H1 (cell line): ENCODE measurements around the gene ATP1B3. TPM values are rescaled to one million over a fixed set of nuclear protein-coding genes. Genes with fewer than 3 reads are reported as not detected.

ENCODE experiments used
- CTCF ChIA-PET: fragments of 300-600 bp; sonication (Branson Sonifier 250); formaldehyde crosslinking; loops from one replicate; lab custom pipeline; 2021; ENCODE audit not compliant: partially characterized antibody; lab: Charles Lee
- POLR2A ChIA-PET: fragments of 300-600 bp; sonication (Branson Sonifier 250); formaldehyde crosslinking; loops from one replicate; lab custom pipeline; 2021; ENCODE audit warnings: inconsistent platforms; ENCODE audit not compliant: partially characterized antibody; lab: Charles Lee
- DNase-seq, 2 experiments: peaks; one replicate each; pipeline versions ENCODE4 v3.0.0 to v3.0.0-alpha.2; 2010 to 2022; ENCODE audit warnings: low spot score in 2 of 2, low read depth in 1 of 2, mixed read lengths in 1 of 2
- FAIRE-seq: peaks from 2 replicates; lab custom pipeline; 2011; peaks lifted over from hg19 to GRCh38; lab: Jason Lieb, UNC
- H2AFZ ChIP-seq: 2 replicates; pipeline ENCODE4 v1.8.1; 2012; ENCODE audit warnings: low read length, inconsistent platforms
- H2AK5ac ChIP-seq: 2 replicates; pipeline ENCODE4 v1.6.1; 2013; ENCODE audit warnings: low read depth, low read length
- H2BK120ac ChIP-seq: replicated peaks from 2 replicates; pipeline ENCODE3; 2013; ENCODE audit warnings: low read depth, low read length, inconsistent platforms
- H2BK12ac ChIP-seq: 2 replicates; pipeline ENCODE4 v1.6.1; 2013; ENCODE audit warnings: low read depth, low read length
- H2BK15ac ChIP-seq: 2 replicates; pipeline ENCODE4 v1.6.1; 2013; ENCODE audit warnings: low read length
- H2BK20ac ChIP-seq: 2 replicates; pipeline ENCODE4 v1.6.1; 2013; ENCODE audit warnings: low read length
- H2BK5ac ChIP-seq: 2 replicates; pipeline ENCODE4 v1.6.1; 2013; ENCODE audit warnings: low read depth, low read length
- H3K14ac ChIP-seq: 2 replicates; pipeline ENCODE4 v1.6.1; 2013; ENCODE audit warnings: inconsistent platforms; ENCODE audit not compliant: insufficient read length
- H3K18ac ChIP-seq: 2 replicates; pipeline ENCODE4 v1.6.1; 2013; ENCODE audit warnings: low read length; ENCODE audit errors: extremely low read depth
- H3K23ac ChIP-seq: 2 replicates; pipeline ENCODE4 v1.6.1; 2013; ENCODE audit warnings: inconsistent platforms; ENCODE audit not compliant: insufficient read length
- H3K23me2 ChIP-seq: 2 replicates; pipeline ENCODE4 v1.6.1; 2013; ENCODE audit warnings: low read depth, low read length
- H3K27ac ChIP-seq: 2 replicates; pipeline ENCODE4 v1.6.1; 2011; ENCODE audit warnings: low read depth, low read length, inconsistent platforms
- H3K27me3 ChIP-seq, 4 experiments: replicated peaks in 1 of 4; 1 replicate in 1 of 4; 2 replicates in 3 of 4; pipeline versions ENCODE4 v1.6.1 to v1.8.1; 2011 to 2013; ENCODE audit warnings: low read length in 3 of 4, mild to moderate bottlenecking in 3 of 4, inconsistent platforms in 2 of 4, mixed read lengths in 2 of 4, moderate library complexity in 1 of 4; ENCODE audit not compliant: control insufficient read depth in 3 of 4, insufficient read depth in 3 of 4; ENCODE audit errors: extremely low read depth in 1 of 4
- H3K36me3 ChIP-seq, 4 experiments: 2 replicates each; pipeline versions ENCODE4 v1.6.1 to v1.8.1; 2011 to 2013; ENCODE audit warnings: mild to moderate bottlenecking in 4 of 4, low read length in 3 of 4, moderate library complexity in 2 of 4, control low read depth in 1 of 4, inconsistent platforms in 1 of 4; ENCODE audit not compliant: insufficient read depth in 4 of 4, control insufficient read depth in 2 of 4
- H3K4ac ChIP-seq: replicated peaks from 2 replicates; pipeline ENCODE3; 2013; ENCODE audit warnings: low read length, low read depth, mixed read lengths, inconsistent platforms; ENCODE audit not compliant: insufficient read length
- H3K4me1 ChIP-seq, 4 experiments: replicated peaks in 1 of 4; 1 replicate in 1 of 4; 2 replicates in 3 of 4; pipeline versions ENCODE4 v1.6.1 to v1.8.1; 2011 to 2013; ENCODE audit warnings: low read length in 3 of 4, inconsistent platforms in 2 of 4, mixed read lengths in 1 of 4; ENCODE audit not compliant: insufficient read depth in 4 of 4, control insufficient read depth in 3 of 4
- H3K4me2 ChIP-seq, 2 experiments: 2 replicates each; pipeline versions ENCODE4 v1.6.1 to v1.8.1; 2011 to 2013; ENCODE audit warnings: low read depth in 2 of 2, low read length in 2 of 2, control low read depth in 1 of 2, inconsistent platforms in 1 of 2, mild to moderate bottlenecking in 1 of 2; ENCODE audit not compliant: insufficient read depth in 1 of 2
- H3K4me3 ChIP-seq, 4 experiments: fragments of 200-600, 300-600 bp in 1 of 4; sonication (generic), shearing (Covaris generic), sonication (Bioruptor Twin) in 1 of 4; 2 replicates each; pipeline versions ENCODE4 v1.5.1 to v1.8.1; 2011 to 2016; ENCODE audit warnings: low read length in 4 of 4, low read depth in 3 of 4, control low read depth in 2 of 4, inconsistent platforms in 2 of 4, mild to moderate bottlenecking in 2 of 4, mixed read lengths in 1 of 4, moderate library complexity in 1 of 4; ENCODE audit not compliant: insufficient read depth in 2 of 4; ENCODE audit errors: extremely low read depth in 1 of 4
- H3K56ac ChIP-seq: replicated peaks from 2 replicates; pipeline ENCODE3; 2013; ENCODE audit warnings: low read depth, mild to moderate bottlenecking, mixed read lengths, low read length, inconsistent platforms; ENCODE audit not compliant: insufficient read length
- H3K79me1 ChIP-seq: 2 replicates; pipeline ENCODE4 v1.6.1; 2013; ENCODE audit warnings: low read depth, low read length, control low read depth
- H3K79me2 ChIP-seq, 2 experiments: 2 replicates each; pipeline versions ENCODE4 v1.6.1 to v1.8.1; 2012 to 2013; ENCODE audit warnings: low read length in 2 of 2, mild to moderate bottlenecking in 2 of 2, inconsistent platforms in 1 of 2; ENCODE audit not compliant: insufficient read depth in 2 of 2, control insufficient read depth in 1 of 2
- H3K9ac ChIP-seq, 4 experiments: replicated peaks in 1 of 4; 1 replicate in 1 of 4; 2 replicates in 3 of 4; pipeline versions ENCODE4 v1.6.1 to v1.8.1; 2011 to 2013; ENCODE audit warnings: low read depth in 3 of 4, low read length in 3 of 4, control low read depth in 2 of 4, mild to moderate bottlenecking in 2 of 4, moderate library complexity in 2 of 4, inconsistent platforms in 1 of 4; ENCODE audit errors: extremely low read depth in 1 of 4
- H3K9me3 ChIP-seq, 2 experiments: 2 replicates each; pipeline versions ENCODE4 v1.6.1 to v1.8.1; 2012 to 2013; ENCODE audit warnings: mild to moderate bottlenecking in 2 of 2, moderate library complexity in 2 of 2, control low read depth in 1 of 2, inconsistent platforms in 1 of 2, low read depth in 1 of 2, low read length in 1 of 2, mixed read lengths in 1 of 2; ENCODE audit not compliant: insufficient read depth in 2 of 2
- H4K20me1 ChIP-seq, 2 experiments: replicated peaks in 1 of 2; 2 replicates each; pipeline versions ENCODE3 to v1.8.1; 2011 to 2013; ENCODE audit warnings: inconsistent platforms in 2 of 2, low read length in 2 of 2, mild to moderate bottlenecking in 1 of 2; ENCODE audit not compliant: insufficient read depth in 2 of 2, control insufficient read depth in 1 of 2
- H4K5ac ChIP-seq: 2 replicates; pipeline ENCODE4 v1.6.1; 2013; ENCODE audit warnings: low read length, low read depth, mixed read lengths, inconsistent platforms; ENCODE audit not compliant: insufficient read length
- H4K8ac ChIP-seq: 2 replicates; pipeline ENCODE4 v1.8.0; 2013; ENCODE audit warnings: mild to moderate bottlenecking, moderate library complexity, low read length, inconsistent platforms; ENCODE audit not compliant: insufficient read depth; ENCODE audit errors: extremely low read depth
- H4K91ac ChIP-seq: replicated peaks from 2 replicates; pipeline ENCODE3; 2013; ENCODE audit warnings: low read length, mixed read lengths, inconsistent platforms; ENCODE audit not compliant: insufficient read length
- BACH1 ChIP-seq: IDR thresholded peaks from 2 replicates; pipeline ENCODE4 v1.6.1; 2012; ENCODE audit warnings: low read length, improper control_type of control experiment
- MAFK ChIP-seq: IDR thresholded peaks from 2 replicates; pipeline ENCODE4 v1.6.1; 2012; ENCODE audit warnings: low read depth, mild to moderate bottlenecking, improper control_type of control experiment, low read length
- WGBS, 2 experiments: shearing (Covaris generic) in 1 of 2; methylation state at CpG; one replicate each; pipeline versions ENCODE4 v1.1.6 to v1.1.7; 2013 to 2015; ENCODE audit warnings: low lambda C conversion rate in 2 of 2, mixed read lengths in 2 of 2, inconsistent platforms in 1 of 2, low coverage in 1 of 2, missing lambda C conversion rate in 1 of 2; ENCODE audit not compliant: insufficient replicate concordance in 2 of 2, insufficient coverage in 1 of 2, insufficient read length in 1 of 2; ENCODE audit errors: extremely low coverage in 1 of 2, missing lambda C conversion rate in 1 of 2; 5-methylcytosine and 5-hydroxymethylcytosine counted together
- polyA plus RNA-seq, 7 experiments: library from polyadenylated mRNA; depleted of rRNA in 3 of 7; stranded (reverse) in 5 of 7; unstranded in 2 of 7; fragments of >200 nt in 5 of 7; fragments of 200-250 nt in 2 of 7; gene quantifications; 1 replicate in 5 of 7; 2 replicates in 1 of 7; 4 replicates in 1 of 7; pipeline versions ENCODE4 v1.2.1 to v1.2.3, GENCODE V29; 2011 to 2013; ENCODE audit warnings: missing spikeins in 2 of 7, mixed read lengths in 2 of 7
- total RNA-seq: library from RNA; stranded (reverse); fragmentation: NEBNext Ultra II Directional; extraction: Animal tissue kit (Norgen Biotek cat#: 25700); gene quantifications from 2 replicates; pipeline ENCODE4 v1.2.1, GENCODE V29; 2021
- TF ChIP-seq, protein P1 (sequence below): IDR thresholded peaks from 2 replicates; pipeline ENCODE4 v1.6.1; 2011; ENCODE audit warnings: low read depth, mild to moderate bottlenecking, low read length; ENCODE audit not compliant: insufficient read depth

The ATP1B3 gene
- total and polyA plus RNA-seq, 2 of the 8 experiments (the other 6 are each of a cell fraction or from before 2014, with no cell fraction given), result 233 to 342 TPM

DNA sequence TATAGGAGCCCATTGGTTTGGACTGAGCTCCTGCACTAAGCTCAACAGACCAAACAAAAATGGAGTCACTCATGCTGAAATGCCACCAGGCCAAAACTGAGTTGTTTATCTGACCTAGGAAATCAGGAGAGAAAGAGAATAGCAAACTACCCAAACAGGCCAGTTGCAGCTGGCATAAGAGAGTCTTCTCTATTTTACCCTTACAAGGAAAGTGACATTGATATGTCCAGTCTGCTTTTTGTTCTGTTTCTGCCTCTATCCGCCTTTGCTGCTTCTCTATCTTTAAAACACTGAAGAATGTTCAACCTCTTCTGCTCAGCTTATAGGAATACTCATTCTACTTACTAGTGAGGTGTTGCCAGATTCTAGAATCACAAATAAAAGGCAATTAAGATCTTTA, 95.1 kb downstream of the ATP1B3 start:
- Histone ChIP-seq H3K18ac (no peak overlapping the region), H3K4me3 (no peak overlapping the region), H3K4me2 (no peak overlapping the region), H2BK15ac (no peak overlapping the region), H3K79me2 (no peaks in the 10 kb centered on the region), H2BK12ac (no peak overlapping the region), H4K5ac (no peak overlapping the region), H4K8ac (no peak overlapping the region), H2AFZ (no peak overlapping the region), H3K23ac (no peak overlapping the region), H2BK5ac (no peak overlapping the region), H2BK120ac (no peak overlapping the region), H4K20me1 (no peaks in the 10 kb centered on the region), H3K79me1 (no peaks in the 10 kb centered on the region), H3K27ac (no peak overlapping the region), H4K91ac (no peak overlapping the region), H3K56ac (no peak overlapping the region), H3K4me1 (no peaks in the 10 kb centered on the region), H3K36me3 (peaks cover 7 to 56% (median 19%) of the 10 kb centered on the region in 4 experiments), H3K23me2 (no peaks in the 10 kb centered on the region), H3K14ac (no peak overlapping the region), H3K4ac (no peak overlapping the region), H2BK20ac (no peak overlapping the region), H3K27me3 (peaks cover 0 to 1% (median 0%) of the 10 kb centered on the region in 4 experiments; a peak in 1 of 7 replicates), H3K9ac (no peak overlapping the region), H2AK5ac (no peak overlapping the region), H3K9me3 (no peaks in the 10 kb centered on the region)
- WGBS, 2 experiments, result 100% methylated on average over 1 of the region's 1 CpG; no CpG with 5 or more reads in 1 of the 2 experiments
- CTCF ChIA-PET, result interaction anchor here (0.8 to 1.4 kb wide), 2 partner anchors 10 to 62 kb away, joined by 3 to 4 read pairs; no protein-coding TSS in a partner anchor
- FAIRE-seq (no peak), DNase-seq (no peak)
- POLR2A ChIA-PET, result no interaction called here
- TF ChIP-seq, protein P1, sequence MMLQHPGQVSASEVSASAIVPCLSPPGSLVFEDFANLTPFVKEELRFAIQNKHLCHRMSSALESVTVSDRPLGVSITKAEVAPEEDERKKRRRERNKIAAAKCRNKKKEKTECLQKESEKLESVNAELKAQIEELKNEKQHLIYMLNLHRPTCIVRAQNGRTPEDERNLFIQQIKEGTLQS, result no peak
- TF ChIP-seq MAFK (no peak), BACH1 (no peak)
